HG03280 (cell line): ENCODE measurements around the gene ELL.
"Not testable (repeated sequence)": the region's sequence is repeated elsewhere in the genome, so short reads cannot be mapped to it uniquely, and the experiment has no call there.

Experiments used
- ATAC-seq: cut with Tn5 transposase; IDR thresholded peaks from one replicate; pipeline ENCODE4 v1.9.1; 2021; ENCODE audit warnings: mild to moderate bottlenecking, moderate library complexity; ENCODE audit not compliant: unreplicated experiment

ELL gene

DNA sequence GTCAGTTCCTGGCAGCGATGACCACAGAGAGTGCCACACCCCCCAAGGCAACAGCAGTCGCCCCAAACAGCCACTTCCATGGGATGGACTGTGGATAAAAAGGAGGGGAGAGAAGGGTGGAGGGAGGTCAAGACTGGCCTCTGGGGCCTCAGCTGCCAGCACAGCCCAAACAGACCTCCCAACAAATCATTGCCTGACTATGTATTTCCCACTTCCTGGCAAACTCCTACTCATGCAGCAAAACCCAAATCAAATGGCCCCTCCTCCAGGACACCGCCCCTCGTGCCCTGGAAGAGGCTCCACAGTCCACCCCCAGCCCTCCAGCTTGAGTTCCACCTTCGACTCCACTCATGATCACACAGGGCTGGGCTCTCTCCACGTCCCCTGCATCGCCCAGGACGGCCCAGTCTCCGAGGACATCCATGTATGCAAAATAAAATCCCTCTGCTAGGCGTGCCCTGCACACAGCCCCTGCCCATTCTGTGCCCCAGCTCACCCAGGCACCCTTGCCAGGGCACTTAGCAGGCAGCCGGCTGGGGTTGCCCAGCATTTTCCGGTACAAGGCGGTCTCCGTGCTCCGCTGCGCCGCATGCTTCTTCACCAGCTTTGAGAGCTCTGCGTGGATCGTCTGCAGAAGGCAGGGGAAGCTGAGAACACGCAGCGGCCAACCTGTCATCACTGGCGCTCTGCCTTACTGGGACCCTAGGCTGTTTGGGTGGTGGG is 10.5 kb upstream of the ELL start:
- no peak for ATAC-seq

GRCh38 chr19:18531485-18531884 is 9.6 kb upstream of the ELL start:
- ATAC-seq: no peak

DNA sequence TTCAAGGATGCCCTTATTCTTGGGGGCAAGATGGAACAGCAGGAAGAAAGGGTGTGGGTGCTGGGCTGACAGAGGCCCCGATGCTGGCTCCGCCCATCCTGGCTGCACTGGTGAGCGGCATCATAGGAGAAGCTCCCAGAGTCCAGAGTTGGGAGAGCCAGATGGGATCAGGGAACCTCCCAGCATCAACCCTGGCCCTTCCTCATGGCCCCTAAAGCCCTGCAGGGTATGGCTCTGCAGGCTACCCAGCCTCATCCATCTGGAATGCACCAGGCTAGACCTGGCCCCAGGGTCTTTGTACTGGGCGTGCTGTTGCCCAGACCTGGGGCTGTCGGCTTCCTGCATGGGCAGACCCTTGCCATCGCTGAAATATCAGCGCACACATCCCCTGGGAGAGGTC is 7.9 kb upstream of the ELL start:
- ATAC-seq: no peak

DNA sequence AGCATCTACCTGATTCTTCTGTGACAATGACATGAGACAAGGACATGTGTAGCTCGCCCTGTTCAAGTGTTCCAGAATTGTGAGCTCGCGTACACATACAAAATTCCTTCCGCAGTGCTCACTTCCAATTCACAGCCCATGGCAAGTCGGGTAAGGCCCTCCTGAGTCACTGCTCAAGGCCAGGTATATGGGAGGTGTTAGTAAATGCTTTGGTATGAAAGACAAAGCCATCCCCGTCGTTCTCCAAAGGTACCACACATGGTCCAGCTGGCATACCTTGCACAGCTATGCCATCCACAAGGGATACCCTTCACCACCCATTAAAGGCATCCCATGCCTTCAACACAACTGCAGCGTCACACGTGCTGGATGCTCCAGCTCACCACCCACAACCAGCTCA is 4.4 kb upstream of the ELL start:
- ATAC-seq: no peak

GRCh38 chr19:18523841-18524240 is 2.0 kb upstream of the ELL start:
- no peak for ATAC-seq

DNA sequence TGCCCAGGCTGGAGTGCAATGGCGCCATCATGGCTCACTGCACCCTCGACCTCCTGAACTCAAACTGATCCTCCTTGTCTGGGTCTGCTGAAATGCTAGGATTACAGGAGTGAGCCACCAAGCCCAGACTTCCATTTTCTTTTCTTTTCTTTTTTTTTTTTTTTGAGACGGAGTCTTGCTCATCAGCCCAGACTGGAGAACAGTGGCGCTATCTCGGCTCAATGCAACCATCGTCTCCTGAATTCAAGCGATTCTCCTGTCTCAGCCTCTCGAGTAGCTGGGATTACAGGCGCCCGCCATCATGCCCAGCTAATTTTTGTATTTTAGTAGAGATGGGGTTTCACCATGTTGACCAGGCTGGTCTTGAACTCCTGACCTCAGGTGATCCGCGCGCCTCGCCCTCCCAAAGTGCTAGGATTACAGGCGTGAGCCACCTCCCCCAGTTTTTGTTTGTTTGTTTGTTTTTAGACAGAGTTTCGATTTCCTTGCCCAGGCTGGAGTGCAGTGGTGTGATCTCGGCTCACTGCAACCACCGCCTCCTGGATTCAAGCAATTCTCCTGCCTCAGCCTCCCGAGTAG is 1.1 kb upstream of the ELL start:
- ATAC-seq: not testable (repeated sequence)

GRCh38 chr19:18522124-18522861 is 423 bp upstream of the ELL start:
- ATAC-seq: peak; percentile 80

DNA sequence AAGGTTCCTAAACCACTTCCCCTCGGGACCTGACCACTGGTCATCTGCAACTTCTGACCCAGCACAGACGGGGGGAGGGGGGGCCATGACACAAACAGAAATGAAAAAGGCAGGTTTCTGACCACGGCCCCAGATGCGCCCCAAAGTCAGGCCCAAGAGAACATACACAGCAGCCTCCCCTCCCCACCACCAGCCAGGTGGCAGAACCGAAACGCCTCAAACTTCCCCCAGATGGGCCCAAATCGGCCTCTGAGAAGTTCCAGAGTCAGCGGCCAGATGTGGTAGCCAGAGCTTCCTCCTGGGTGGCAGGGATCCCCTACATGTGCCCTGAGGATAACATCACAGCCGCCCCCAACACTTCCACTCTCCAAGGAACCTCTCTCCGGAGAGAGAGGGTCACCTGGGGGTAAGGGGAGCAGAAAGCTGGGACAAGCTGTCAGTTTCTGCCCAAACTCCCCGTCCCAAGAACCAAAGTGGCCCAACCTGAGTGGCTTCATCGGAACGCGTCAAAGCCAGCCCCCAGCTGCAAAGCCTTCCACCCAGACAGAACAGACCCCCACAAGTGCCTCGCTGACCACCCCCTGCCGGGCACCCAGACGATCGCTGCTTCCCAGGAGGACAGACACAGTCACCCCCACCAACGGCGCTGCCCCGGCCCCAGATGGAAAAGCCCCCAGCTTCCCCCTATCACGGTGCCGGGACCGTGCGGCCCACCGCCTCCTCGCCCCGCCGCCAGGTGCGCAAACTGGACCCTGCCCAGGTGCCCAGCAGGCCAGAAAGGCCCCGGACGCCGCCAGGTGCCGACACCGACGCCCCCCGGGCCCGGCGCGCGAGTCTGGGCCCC is 800 bp downstream of the ELL start:
- ATAC-seq: no peak

DNA sequence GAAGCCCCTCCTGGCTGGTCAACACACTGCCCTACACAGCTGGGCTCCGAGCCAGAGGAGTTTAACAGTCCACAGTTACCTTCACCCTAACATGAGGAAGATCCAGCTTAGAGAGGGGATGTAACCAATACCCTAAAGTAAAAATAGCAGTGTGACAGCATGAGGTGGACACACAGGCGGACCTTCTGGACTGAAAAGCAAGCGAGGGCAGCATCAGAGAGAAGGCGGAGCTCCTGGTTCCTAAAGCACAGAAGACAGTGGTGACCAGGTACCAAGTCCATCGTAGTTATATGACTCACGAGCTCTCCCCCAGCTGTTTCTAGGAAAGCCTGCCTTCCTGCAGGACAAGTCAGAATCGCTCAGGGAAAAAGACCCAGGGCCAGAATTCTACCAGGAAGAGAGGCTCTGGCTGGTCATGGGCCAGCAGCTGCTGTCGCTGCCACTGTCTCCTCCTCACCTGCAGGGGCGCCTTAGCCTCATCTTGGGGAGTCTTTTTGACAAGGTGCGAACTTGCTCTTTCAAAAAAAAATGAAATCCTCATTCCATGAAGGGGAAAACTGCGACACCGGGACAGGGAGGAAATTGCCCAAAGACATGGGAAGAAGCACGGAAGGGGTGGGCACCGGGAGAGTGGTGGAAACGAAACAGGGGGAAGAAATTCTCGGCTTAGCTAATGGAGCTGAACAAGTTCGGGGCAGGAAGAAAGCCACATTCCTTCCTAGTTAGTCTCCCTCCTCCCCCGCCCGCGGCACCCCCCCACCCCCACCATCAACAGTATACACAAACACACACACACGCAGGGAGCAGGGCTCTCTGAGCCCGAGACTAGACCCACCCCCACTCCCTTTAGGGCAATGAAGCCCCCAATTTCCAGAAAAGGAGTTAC is 1.7 kb downstream of the ELL start:
- ATAC-seq: no peak

DNA sequence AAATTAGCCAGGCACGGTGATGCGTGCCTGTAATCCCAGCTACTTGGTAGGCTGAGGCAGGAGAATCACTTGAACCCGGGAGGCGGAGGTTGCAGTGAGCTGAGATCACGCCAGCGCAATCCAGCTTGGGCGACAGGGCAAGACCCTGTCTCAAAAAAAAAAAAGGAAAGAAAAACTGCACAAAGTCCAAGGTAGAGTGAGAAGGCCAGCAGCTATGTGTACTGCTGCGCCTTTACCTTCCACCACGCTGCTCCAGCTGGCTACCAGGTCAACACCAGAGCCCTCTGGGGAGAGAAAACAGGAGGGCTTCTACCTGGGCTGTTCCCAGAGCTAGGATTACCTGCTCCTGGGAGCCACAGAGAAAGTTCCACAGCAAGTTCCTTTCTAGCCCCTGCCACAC is 3.2 kb downstream of the ELL start:
- no peak for ATAC-seq

DNA sequence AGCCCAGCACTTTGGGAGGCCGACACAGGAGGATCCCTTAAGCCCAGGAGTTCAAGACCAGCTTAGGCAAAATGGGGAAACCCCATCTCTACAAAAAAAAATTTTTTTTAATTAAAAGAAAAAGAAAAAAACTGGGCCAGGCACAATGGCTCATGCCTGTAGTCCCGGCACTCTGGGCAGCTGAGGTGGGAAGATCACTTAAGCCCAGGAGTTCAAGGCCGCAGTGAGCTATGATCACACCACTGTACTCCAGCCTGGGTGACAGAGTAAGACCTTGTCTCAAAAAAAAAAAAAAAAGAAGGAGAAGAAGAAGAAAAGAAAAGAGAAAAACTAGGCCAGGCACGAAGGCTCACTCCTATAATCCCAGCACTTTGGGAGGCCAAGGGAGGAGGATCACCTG is 4.3 kb downstream of the ELL start:
- ATAC-seq: no peak

- ATAC-seq: no peak
Observed at GRCh38 chr19:18515959-18516358, 5.9 kb downstream of the ELL start.

- ATAC-seq: no peak
Observed at GRCh38 chr19:18514800-18515682, 6.8 kb downstream of the ELL start.

DNA sequence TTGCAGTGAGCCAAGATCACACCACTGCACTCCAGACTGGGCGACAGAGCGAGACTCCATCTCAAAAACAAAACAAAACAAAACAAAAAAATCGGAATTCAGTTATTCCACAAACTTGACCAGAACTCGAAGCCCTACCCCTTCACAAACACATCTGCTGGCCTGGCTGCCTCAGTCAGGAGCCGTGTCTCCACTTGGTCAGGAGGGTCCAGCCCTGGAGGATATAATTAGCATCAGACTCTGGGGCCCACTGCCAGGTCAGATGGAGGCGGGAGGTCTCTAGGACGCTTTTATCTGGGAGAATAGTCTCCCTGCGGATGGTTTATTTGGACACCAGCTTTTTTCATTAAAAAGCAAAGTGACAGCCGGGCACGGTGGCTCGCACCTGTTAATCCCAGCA is 8.0 kb downstream of the ELL start:
- no peak for ATAC-seq

DNA sequence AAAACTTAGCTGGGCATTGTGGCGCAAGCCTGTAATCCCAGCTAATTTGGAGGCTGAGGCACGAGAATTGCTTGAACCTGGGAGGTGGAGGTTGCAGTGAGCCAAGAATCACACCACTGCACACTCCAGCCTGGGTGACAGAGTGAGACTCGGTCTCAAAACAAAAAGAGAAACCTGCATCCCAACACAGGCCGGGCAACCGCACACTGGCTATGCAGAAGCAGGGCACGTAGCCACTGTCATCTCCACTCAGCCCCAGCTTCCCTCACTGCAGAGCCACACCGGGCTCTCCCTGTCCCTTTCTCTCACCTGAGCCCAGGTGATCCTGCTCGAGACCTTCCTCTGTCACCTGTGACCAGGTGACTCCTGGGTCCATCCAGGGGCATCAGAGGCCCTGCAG is 11.7 kb downstream of the ELL start:
- ATAC-seq: no peak

GRCh38 chr19:18508585-18508984 is 13.3 kb downstream of the ELL start:
- no peak for ATAC-seq

- ATAC-seq: no peak
Observed at GRCh38 chr19:18507727-18508440, 14.0 kb downstream of the ELL start.

GRCh38 chr19:18507021-18507726 is 14.7 kb downstream of the ELL start:
- ATAC-seq: no peak
